Stomach (tissue), 4 donors: ENCODE measurements around the gene SGMS1.
"Not testable (repeated sequence)": the region's sequence is repeated elsewhere in the genome, so short reads cannot be mapped to it uniquely, and the experiment has no call there.

Source experiments
- CTCF ChIP-seq, 7 experiments: fragments of 450-650 bp in 4 of 7; fragments of 200-600 bp in 3 of 7; sonication (generic) in 3 of 7; IDR thresholded peaks; one replicate each; pipeline ENCODE4 v1.5.1; 2016 to 2019; ENCODE audit warnings: antibody characterized with exemption in 7 of 7, control low read depth in 2 of 7, mild to moderate bottlenecking in 1 of 7
- EP300 ChIP-seq: sonication (generic); formaldehyde crosslinking; IDR thresholded peaks from one replicate; pipeline ENCODE4 v1.6.1; 2017; ENCODE audit warnings: antibody characterized with exemption
- POLR2A ChIP-seq, 4 donors: fragments of 450-650 bp; IDR thresholded peaks; one replicate each; pipeline ENCODE4 v1.6.1; 2016; ENCODE audit warnings: antibody characterized with exemption in 4 of 4, control low read depth in 2 of 4, mild to moderate bottlenecking in 1 of 4, moderate library complexity in 1 of 4

GRCh38 chr10:50568750-50569149 lies 55.0 kb downstream of the SGMS1 start:
- TF ChIP-seq CTCF (IDR thresholded peaks at IDR 0.05); EP300; POLR2A (IDR thresholded peaks at IDR 0.05): not testable (repeated sequence)
